Gastroesophageal sphincter (tissue), 4 donors: Measurements from ENCODE around the gene INCA1. TPM values are rescaled to one million over a fixed set of nuclear protein-coding genes. Genes with fewer than 3 reads are reported as not detected.

ENCODE experiments used
- ATAC-seq: fragments of 150-250 bp; one replicate; pipeline ENCODE4 v1.9.1; 2016; ENCODE audit warnings: mild to moderate bottlenecking, moderate library complexity
- H3K27ac ChIP-seq, 4 donors: fragments of 200-600 bp; sonication (generic) in 3 of 4; 1 replicate in 3 of 4; 2 replicates in 1 of 4; pipeline ENCODE4 v1.5.1; 2016 to 2019
- H3K27me3 ChIP-seq: fragments of 200-600 bp; sonication (generic); one replicate; pipeline ENCODE4 v1.5.1; 2019
- H3K36me3 ChIP-seq, 2 donors: fragments of 200-600 bp; sonication (generic); one replicate each; pipeline ENCODE4 v1.5.1; 2019; ENCODE audit warnings: control low read depth in 1 of 2
- H3K4me1 ChIP-seq, 3 donors: fragments of 200-600 bp; sonication (generic); 1 replicate in 2 of 3; 2 replicates in 1 of 3; pipeline ENCODE4 v1.5.1; 2016 to 2019; ENCODE audit warnings: control low read depth in 2 of 3
- H3K4me3 ChIP-seq, 2 donors: fragments of 200-600 bp; sonication (generic); one replicate each; pipeline ENCODE4 v1.5.1; 2019; ENCODE audit warnings: mild to moderate bottlenecking in 1 of 2, moderate library complexity in 1 of 2
- H3K9me3 ChIP-seq, 3 donors: fragments of 200-600 bp; sonication (generic); one replicate each; pipeline ENCODE4 v1.5.1; 2017 to 2019; ENCODE audit warnings: control low read depth in 2 of 3
- EP300 ChIP-seq: sonication (generic); formaldehyde crosslinking; IDR thresholded peaks from one replicate; pipeline ENCODE4 v1.6.1; 2017; ENCODE audit warnings: antibody characterized with exemption, mild to moderate bottlenecking
- POLR2A ChIP-seq, 2 donors: fragments of 450-650 bp; IDR thresholded peaks; one replicate each; pipeline ENCODE4 v1.6.1; 2017; ENCODE audit warnings: antibody characterized with exemption in 2 of 2, mild to moderate bottlenecking in 2 of 2, moderate library complexity in 1 of 2
- POLR2AphosphoS5 ChIP-seq: sonication (generic); formaldehyde crosslinking; IDR thresholded peaks from one replicate; pipeline ENCODE4 v1.6.1; 2017; ENCODE audit warnings: antibody characterized with exemption
- WGBS, 2 donors: methylation state at CpG; one replicate each; pipeline ENCODE4 v1.1.5; 2018; ENCODE audit warnings: low coverage in 1 of 2; 5-methylcytosine and 5-hydroxymethylcytosine counted together
- total RNA-seq, 4 donors: library from RNA; depleted of rRNA; stranded (reverse); fragments of >200 nt; gene quantifications; one replicate each; pipeline ENCODE4 v1.1.0, GENCODE V29; 2016
- TF ChIP-seq, protein P1 (sequence below), 4 experiments: fragments of 200-600 bp in 2 of 4; fragments of 450-650 bp in 2 of 4; sonication (generic) in 1 of 4; IDR thresholded peaks; one replicate each; pipeline ENCODE4 v1.5.1; 2017 to 2019; ENCODE audit warnings: antibody characterized with exemption in 4 of 4, mild to moderate bottlenecking in 2 of 4, moderate library complexity in 2 of 4

The INCA1 gene
- total RNA-seq, 4 donors from 2014 or later, result 0.93 to 4.4 (median 3.8) TPM; not detected in 1

DNA sequence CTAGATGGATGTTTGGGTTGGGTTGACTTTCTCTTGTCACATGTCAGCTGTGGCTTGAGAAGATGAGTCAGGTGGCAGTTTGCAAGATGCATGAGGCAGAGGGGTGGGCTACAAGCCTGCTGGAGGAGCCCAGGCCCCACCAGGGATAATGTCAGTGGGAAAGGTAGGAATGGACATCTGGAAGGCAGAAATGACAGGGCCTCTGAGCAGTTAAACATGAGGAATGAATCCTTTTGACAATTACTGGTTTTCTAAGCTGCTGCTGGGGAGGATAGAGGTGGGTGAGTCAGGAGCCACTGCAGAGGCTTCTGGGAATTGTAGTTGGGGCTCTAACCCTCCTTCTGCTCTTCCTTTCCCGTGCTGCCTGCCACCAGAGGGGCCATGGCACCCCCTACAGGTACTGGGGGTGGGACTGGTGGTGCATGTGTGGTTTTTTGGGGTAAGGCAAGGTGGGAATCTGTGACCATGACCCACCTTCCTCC, 22.2 kb upstream of the INCA1 start:
- no peaks in the 10 kb centered on the region for H3K27me3 ChIP-seq
- H3K4me1 ChIP-seq, result no peaks in the 10 kb centered on the region
- H3K9me3 ChIP-seq, result no peaks in the 10 kb centered on the region
- no CpG with 5 or more reads among the region's 1 CpG for WGBS, 2 donors
- no peak for ATAC-seq
- no peak overlapping the region for H3K27ac ChIP-seq
- H3K4me3 ChIP-seq, result no peak overlapping the region
- H3K36me3 ChIP-seq, result peaks cover 0 to 100% of the 10 kb centered on the region in 2 donors
- TF ChIP-seq POLR2AphosphoS5, result no peak
- TF ChIP-seq EP300, result no peak
- TF ChIP-seq, protein P1, sequence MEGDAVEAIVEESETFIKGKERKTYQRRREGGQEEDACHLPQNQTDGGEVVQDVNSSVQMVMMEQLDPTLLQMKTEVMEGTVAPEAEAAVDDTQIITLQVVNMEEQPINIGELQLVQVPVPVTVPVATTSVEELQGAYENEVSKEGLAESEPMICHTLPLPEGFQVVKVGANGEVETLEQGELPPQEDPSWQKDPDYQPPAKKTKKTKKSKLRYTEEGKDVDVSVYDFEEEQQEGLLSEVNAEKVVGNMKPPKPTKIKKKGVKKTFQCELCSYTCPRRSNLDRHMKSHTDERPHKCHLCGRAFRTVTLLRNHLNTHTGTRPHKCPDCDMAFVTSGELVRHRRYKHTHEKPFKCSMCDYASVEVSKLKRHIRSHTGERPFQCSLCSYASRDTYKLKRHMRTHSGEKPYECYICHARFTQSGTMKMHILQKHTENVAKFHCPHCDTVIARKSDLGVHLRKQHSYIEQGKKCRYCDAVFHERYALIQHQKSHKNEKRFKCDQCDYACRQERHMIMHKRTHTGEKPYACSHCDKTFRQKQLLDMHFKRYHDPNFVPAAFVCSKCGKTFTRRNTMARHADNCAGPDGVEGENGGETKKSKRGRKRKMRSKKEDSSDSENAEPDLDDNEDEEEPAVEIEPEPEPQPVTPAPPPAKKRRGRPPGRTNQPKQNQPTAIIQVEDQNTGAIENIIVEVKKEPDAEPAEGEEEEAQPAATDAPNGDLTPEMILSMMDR (IDR thresholded peaks at IDR 0.05), result no peak
- TF ChIP-seq POLR2A (IDR thresholded peaks at IDR 0.05), result no peak

DNA sequence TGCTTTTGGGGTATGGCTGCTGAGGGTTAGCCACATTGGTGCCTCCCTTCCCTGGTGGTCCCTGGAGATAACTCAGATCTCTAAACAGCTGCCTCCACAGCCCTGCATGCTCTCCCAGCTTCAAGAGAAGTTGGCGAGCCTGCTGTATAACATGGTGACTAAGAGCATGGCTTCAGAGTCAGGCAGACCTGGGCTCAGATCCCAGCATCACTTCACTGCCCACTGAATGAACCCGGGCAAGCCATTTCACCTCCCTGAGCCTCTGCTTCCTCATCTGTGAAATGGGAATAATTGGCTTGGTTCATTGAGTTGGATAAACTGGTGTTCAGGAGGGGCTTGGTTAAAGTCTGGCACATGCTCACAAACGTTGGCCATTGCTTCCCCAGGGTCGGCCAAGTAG, 17.0 kb upstream of the INCA1 start:
- no peak overlapping the region for H3K4me3 ChIP-seq

DNA sequence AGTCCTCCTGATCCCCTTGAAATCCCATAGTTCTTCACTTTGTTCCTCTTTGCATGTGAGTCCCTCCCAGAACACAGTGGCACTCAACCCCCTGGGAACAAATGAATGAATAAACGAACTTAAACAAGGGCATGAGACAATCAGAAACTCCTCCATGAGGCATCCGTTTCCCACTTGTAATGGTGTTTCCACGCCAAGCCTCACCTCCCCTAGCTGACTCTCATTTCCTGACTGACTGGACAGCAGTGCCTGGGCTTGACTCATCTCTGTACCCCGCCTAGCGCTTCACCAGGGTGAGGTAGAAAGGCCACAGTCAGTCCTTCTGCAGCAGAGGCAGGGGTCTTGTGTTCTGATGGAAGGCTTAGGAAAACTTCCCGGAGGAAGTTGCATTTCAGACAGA, 14.6 kb upstream of the INCA1 start:
- no peak for TF ChIP-seq POLR2A (IDR thresholded peaks at IDR 0.05)
- no peak for TF ChIP-seq POLR2AphosphoS5
- no peak for TF ChIP-seq EP300
- TF ChIP-seq, protein P1 (IDR thresholded peaks at IDR 0.05), result no peak
- no peaks in the 10 kb centered on the region for H3K4me1 ChIP-seq
- H3K27ac ChIP-seq, result no peak overlapping the region
- no peak overlapping the region for H3K4me3 ChIP-seq
- no peaks in the 10 kb centered on the region for H3K9me3 ChIP-seq
- H3K36me3 ChIP-seq, result peaks cover 0 to 100% of the 10 kb centered on the region in 2 donors
- H3K27me3 ChIP-seq, result no peaks in the 10 kb centered on the region
- ATAC-seq, result no peak
- WGBS, 2 donors, result 54% methylated on average over 4 of the region's 6 CpGs; no CpG with 5 or more reads in 1 of the 2 donors

More for the DNA sequence above, 17.0 kb upstream of the INCA1 start:
- peaks cover 0 to 100% of the 10 kb centered on the region in 2 donors for H3K36me3 ChIP-seq
- no peaks in the 10 kb centered on the region for H3K27me3 ChIP-seq
- no peak overlapping the region for H3K27ac ChIP-seq
- ATAC-seq, result no peak
- no peaks in the 10 kb centered on the region for H3K9me3 ChIP-seq
- no peaks in the 10 kb centered on the region for H3K4me1 ChIP-seq
- WGBS, 2 donors, result 88% methylated on average over 3 of the region's 4 CpGs; no CpG with 5 or more reads in 1 of the 2 donors
- TF ChIP-seq EP300, result no peak
- no peak for TF ChIP-seq POLR2A (IDR thresholded peaks at IDR 0.05)
- TF ChIP-seq, protein P1 (IDR thresholded peaks at IDR 0.05), result no peak
- no peak for TF ChIP-seq POLR2AphosphoS5

DNA sequence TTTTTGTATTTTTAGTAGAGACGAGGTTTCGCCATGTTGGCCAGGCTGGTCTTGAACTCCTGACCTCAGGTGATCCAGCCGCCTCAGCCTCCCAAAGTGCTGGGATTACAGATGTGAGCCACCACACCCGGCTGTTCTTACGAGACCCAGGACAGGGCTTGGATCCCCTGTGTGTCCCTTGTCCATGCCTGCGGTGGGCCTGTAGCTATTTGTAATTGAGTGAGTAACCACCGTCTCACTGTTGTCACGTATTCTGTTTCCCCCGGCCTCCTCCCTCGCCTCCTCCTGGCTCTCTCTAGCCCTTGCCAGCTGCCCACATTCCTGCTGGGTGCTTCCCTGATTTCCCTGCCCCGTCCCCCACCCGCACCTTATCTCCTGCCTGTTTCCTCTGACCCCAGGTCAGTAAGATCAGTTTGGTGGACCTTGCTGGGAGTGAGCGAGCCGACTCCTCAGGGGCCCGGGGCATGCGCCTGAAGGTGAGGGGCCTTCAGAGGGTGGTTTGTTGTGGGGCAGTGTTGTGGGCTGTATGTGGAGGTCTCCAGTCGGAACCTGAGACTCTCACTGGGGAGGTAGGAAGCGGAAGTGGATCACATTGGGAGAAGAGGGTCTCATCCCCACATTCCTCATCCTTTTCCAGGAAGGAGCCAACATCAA, 6.0 kb upstream of the INCA1 start:
- peaks cover 0 to 33% (median 18%) of the 10 kb centered on the region in 3 donors for H3K4me1 ChIP-seq
- H3K9me3 ChIP-seq, result no peaks in the 10 kb centered on the region
- H3K27ac ChIP-seq, result no peak overlapping the region
- TF ChIP-seq EP300, result no peak
- TF ChIP-seq POLR2A (IDR thresholded peaks at IDR 0.05), result no peak
- TF ChIP-seq POLR2AphosphoS5, result no peak
- TF ChIP-seq, protein P1 (IDR thresholded peaks at IDR 0.05), result no peak
- H3K36me3 ChIP-seq, result peaks cover 0 to 78% of the 10 kb centered on the region in 2 donors
- WGBS, 2 donors, result 90 to 98% methylated on average over 7 of the region's 18 CpGs
- no peak overlapping the region for H3K4me3 ChIP-seq
- H3K27me3 ChIP-seq, result no peaks in the 10 kb centered on the region
- ATAC-seq, result no peak
